ENCODE results near the gene DIP2A.

DIP2A gene, protein sequence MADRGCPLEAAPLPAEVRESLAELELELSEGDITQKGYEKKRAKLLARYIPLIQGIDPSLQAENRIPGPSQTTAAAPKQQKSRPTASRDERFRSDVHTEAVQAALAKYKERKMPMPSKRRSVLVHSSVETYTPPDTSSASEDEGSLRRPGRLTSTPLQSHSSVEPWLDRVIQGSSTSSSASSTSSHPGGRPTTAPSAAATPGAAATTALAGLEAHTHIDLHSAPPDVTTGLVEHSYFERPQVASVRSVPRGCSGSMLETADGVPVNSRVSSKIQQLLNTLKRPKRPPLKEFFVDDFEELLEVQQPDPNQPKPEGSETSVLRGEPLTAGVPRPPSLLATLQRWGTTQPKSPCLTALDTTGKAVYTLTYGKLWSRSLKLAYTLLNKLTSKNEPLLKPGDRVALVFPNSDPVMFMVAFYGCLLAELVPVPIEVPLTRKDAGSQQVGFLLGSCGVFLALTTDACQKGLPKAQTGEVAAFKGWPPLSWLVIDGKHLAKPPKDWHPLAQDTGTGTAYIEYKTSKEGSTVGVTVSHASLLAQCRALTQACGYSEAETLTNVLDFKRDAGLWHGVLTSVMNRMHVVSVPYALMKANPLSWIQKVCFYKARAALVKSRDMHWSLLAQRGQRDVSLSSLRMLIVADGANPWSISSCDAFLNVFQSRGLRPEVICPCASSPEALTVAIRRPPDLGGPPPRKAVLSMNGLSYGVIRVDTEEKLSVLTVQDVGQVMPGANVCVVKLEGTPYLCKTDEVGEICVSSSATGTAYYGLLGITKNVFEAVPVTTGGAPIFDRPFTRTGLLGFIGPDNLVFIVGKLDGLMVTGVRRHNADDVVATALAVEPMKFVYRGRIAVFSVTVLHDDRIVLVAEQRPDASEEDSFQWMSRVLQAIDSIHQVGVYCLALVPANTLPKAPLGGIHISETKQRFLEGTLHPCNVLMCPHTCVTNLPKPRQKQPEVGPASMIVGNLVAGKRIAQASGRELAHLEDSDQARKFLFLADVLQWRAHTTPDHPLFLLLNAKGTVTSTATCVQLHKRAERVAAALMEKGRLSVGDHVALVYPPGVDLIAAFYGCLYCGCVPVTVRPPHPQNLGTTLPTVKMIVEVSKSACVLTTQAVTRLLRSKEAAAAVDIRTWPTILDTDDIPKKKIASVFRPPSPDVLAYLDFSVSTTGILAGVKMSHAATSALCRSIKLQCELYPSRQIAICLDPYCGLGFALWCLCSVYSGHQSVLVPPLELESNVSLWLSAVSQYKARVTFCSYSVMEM (N-terminal part only)

DNA sequence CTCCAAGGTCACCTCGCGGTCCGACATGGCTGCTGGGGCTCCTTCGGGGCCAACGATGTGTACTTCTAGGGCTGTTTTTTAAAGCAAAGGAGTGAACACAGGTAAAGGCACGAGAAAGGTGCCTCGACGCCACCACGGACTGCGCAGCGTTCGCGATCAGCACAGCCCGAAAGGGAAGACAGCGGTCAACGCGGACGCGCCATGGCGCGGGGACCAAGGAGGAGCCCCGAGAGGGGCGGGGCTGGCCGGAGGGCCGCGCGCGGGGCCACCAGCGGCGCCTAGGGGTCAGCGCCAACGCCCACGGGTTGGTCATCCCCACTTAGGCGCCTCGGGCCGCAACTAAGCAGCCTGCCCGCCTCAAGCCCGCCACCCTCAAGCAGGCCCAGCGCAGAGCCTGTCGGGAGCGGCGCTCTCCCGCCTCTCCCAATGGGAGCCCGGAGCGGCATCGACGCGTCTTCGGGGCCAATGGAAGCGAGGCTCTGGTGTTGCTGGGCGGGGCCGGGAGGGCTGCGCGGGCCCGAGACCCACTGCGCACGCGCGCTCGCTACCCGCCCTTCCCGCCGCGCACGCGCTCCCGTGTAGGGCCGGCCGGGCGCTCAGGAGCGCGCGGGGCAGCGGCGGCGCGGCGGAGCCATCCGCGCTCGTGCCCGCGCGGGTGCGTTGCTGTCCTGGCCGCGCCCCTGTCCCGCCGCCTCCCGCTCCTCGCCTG, at the start of gene DIP2A:
TSS of gene DIP2A (plus strand) at position 577 of the 709 bp plus-strand sequence. CDS start 241 bp downstream, outside the sequence.
- DNase-seq: peak; percentile 85

DNA sequence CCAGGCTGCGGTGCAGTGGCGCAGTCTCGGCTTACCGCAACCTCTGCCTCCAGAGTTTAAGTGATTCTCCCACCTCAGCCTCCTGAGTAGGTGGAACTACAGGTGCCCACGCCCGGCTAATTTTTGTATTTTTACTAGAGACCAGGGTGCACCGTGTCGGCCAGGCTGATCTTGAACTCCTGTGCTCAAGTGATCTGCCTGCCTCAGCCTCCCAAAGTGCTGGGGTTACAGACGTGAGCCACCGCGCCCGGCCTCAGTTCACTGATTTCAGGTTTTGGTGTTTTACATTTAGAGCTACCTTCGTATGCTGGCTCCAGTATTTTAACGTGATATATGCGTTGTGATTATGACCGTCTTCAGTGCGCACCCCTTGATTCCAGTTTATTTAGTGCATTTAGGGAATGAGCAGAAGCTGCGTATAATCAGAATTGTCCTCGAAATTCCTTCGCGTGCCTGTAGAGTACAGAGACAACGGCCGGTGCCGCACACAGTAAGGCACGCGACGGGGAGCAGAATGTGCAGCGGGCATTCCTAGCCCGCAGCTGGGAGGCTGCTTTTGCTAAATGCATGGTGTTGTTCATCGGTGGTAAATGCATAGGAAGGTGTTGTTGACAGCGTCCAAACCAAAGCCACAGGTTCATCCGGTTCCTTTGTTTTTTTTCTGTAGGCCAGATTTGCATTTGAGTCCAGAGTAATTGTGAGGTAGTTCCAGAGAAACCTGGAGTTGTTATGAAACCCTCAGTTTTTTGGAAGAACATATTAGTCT, 48.9 kb upstream of the DIP2A start:
- no peak for DNase-seq

DNA sequence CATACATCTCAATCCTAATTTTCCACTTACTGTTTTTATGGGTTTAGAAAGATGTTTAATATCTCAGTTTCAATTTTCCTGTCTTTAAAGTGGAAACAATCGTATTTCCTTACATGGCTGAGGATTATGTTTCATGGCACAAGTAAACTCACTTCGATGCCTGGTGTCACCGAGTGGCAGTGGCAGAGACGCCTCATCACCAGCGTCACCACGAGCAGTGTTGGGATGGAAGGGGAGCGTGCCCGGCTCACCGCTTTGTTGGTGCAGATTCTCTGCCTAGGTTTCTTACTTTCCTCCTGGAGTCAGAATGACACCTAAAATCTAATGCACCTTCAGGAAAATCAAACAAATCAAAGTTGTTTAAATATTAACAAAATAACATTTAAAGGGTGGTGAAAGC, 48.2 kb upstream of the DIP2A start:
- DNase-seq: no peak

DNA sequence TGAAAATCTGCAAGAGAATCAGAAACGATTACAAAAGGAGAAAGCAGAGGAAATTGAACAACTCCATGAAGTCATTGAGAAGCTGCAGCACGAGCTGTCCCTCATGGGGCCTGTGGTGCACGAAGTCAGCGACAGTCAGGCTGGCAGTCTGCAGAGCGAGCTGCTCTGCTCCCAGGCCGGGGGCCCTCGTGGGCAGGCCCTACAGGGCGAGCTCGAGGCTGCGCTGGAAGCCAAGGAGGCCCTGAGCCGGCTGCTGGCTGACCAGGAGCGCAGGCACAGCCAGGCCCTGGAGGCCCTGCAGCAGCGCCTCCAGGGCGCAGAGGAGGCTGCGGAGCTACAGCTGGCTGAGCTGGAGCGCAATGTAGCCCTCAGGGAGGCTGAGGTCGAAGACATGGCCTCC, 47.5 kb upstream of the DIP2A start:
- no peak for DNase-seq

DNA sequence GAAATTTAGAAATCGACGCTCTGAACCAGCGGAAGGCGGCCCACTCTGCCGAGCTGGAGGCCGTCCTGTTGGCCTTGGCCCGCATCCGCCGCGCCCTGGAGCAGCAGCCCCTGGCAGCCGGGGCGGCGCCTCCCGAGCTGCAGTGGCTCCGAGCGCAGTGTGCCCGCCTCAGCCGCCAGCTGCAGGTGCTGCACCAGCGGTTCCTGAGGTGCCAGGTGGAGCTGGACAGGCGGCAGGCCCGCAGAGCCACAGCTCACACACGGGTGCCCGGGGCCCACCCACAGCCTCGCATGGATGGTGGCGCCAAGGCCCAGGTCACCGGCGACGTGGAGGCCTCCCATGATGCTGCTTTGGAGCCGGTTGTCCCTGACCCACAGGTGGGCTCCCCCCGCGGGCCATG, 47.0 kb upstream of the DIP2A start:
- no peak for DNase-seq

DNA sequence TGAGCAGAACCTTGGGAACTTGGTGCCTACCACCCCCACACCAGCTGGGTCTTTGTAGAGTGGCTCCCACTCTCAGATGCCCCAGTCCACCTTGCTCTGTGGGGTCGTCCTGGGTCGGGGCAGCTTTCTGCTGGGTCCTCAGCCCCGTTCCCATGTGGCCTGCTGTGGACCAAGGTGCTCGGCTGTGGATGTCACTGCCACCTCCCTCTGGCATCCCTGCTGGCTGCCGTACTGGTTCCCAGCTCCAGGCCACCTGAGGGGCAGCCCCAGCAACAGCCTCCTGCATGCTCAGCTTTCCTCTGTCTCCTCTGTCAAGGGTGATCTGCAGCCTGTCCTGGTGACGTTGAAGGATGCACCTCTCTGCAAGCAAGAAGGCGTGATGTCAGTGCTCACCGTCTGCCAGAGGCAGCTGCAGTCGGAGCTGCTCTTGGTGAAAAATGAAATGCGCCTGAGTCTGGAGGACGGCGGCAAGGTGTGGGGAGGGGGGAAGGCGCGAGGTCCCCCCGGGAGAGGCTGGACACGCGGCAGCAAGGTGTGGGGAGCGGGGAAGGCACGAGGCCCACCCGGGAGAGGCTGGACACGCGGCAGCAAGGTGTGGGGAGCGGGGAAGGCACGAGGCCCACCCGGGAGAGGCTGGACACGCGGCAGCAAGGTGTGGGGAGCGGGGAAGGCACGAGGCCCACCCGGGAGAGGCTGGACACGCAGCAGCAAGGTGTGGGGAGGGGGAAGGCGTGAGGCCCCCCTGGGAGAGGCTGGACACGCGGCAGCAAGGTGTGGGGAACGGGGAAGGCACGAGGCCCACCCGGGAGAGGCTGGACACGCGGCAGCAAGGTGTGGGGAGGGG, 45.9 kb upstream of the DIP2A start:
- no peak for DNase-seq

DNA sequence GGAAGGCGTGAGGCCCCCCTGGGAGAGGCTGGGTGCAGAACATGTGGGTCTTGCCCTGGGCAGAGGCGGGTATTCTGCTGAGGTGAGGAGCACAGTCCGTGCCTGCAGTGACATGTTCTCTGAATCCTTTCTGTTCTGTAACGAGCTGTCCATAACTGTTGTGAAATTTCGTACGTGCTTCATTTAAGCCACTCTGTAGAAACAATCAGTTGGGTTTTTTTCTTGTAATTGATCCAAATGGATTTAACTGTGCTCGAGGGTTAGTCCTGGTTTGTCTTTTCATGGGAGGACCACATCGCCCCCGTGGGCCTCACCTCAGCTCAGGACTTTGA, 45.4 kb upstream of the DIP2A start:
- DNase-seq: no peak

DNA sequence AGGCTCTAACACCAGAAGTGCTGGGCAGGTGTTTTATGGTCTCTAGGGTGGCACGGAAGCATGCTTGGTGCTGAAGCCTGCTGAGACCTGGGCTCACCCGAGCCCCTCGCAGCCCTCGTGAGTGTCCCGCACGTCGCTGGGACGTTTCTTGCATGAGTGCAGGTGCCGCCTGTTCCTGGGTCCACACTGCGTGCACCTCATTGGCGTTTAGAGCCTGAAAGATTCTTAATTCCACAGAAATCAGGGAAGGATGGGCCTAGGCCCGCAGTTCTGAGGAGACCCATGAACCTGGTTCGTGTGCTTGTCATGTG, 43.8 kb upstream of the DIP2A start:
- DNase-seq: no peak

DNA sequence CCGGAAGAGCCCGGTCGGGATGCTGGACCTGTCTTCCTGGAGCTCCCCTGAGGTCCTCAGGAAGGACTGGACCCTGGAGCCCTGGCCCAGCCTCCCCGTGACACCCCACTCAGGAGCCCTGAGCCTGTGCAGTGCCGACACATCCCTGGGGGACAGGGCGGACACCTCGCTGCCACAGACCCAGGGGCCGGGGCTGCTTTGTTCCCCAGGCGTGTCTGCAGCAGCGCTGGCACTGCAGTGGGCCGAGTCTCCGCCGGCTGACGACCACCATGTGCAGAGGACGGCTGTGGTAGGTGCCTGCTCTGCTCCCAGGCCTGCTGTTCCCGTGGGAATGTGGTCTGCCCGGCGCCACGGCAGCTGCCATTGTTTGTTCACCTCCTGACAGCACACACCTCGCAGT, 42.1 kb upstream of the DIP2A start:
- DNase-seq: no peak

DNA sequence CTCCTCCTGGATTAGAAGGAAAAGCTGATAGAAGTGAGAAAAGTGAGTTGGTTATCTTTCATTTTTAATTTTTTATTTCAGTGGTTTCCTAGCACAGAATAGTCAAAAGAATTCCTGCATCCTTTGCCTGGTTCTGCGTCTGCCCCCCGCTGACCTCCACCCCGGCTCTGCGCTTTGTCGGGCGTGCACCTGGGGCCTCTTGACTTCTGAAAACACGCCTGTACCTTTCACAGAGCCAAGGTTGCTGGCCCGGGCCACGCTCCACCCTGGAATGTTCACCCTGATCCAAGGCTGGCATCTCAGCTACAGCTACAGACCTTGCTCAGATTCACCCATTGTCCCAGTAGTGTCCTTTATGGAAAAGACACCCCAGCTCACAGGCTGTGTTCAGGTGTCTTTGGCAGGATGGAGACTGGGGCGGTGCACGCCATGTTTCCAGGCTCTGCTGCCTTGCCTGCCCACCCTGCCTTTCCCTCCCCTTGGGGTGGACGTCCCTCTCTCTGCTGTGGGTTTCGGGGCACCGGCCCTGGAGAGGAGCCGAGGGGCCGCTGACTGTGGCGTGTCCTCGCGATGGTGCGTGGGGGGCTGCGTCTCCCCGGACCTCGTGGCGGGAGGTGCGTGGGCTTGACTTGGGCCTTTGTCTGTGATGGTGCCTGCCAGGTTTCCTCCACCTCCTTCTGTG, 40.3 kb upstream of the DIP2A start:
- no peak for DNase-seq

DNA sequence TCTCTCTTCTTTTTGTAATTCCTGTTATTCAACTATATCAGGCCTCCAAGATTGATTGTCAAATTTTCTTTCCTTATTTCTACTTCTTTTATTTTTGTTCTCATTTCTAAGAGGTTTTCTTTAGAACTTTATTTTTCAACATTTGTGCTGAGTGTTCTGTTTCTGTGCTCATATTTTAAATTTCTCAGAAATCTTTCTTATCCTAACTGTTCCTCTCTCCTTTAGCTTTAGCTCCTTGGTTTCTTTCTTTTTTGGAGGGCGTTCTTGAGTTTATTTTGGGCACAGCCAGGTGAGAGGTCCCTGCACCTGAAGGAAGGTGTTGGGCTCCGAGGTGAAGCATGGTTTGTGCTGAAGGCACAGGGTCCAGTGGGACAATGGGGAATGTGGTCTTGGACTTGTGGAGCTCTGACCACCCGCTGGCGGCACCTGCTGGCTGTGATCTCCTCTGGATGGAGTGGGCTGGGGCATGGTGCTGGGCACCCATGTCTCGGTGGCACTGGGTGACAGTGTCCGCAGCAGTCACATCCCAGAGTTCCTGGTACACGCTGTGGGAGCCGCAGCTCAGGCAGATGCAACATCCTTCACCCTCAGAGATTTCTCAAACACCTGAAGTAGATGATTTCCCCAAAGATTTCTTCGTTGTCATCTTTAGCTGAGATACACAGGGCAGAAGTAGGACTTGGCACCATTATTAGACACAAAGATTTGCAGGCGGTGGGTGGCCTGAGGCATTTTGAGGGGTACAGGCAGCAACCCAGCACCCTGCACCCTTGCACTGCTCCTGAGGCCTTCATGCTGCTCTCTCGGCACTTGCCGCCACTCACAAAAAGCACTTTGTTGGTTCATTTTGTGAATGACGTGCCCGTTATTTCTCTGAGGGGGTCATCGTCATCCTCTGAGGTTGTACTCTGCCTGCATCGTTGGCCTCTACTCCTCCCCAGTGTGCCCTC, 38.2 kb upstream of the DIP2A start:
- DNase-seq: no peak

DNA sequence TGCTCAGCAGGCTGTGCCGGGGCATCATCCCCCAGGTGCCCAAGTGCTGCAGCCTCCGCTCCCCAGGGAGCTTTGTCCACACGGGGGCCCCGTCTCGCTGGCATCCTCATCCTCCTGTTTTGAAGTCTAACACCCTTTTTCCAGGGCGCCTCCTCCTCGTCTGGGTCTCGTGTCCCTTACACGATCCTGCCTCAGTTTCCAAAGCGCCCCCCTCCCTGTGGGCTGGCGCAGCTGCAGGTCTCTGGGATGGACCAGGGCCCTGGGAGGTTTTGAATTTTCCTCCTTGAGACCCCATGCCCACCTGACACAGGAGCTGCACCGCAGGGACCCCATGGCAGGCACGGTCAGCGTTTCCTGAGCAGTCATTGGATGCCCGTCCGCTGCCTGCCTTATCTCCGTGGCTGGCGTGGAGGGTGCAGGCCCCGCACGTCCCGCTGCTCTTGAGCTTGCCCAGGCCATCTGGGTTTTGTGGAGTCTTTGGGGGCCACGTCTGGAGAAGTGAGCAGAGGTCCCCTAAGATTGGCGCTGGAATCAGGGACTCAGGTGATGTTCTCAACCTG, 37.4 kb upstream of the DIP2A start:
- no peak for DNase-seq

DNA sequence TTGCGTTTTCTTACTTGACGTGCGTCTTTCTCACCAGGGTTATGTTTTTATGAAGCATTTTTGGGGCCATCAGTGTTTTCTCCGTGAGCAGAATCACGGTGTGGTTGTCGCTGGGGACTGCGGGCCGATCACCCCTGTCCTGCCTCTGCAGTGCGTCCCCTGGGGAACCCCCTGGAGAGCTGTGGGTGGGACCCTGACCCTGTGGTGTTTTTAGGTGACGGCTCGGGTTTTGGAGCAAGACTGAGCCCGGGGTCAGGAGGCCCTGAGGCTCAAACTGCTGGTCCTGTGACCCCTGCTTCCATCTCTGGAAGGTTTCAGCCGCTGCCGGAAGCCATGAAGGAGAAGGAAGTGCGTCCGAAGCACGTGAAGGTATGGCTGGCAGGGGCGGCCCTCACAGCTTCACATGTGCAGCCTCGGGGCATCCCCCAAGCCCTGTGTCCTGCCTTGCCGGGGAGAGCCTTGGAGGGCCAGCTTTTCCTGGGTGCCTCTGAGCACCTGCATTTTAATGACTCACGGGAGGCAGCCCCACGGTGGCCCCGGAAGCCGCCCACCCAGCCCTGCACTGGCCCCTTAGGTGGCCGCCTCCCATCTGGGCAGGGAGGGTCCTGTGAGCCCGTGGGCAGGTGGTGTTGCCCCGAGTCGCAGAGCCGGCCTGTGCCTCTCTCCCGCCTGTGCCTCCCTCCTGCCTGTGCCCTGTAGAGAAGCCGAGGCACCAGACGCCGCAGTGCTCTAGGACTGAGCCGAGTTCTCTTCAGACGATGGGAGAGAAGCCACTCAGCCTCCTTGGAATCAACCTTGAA, 36.7 kb upstream of the DIP2A start:
- no peak for DNase-seq

DNA sequence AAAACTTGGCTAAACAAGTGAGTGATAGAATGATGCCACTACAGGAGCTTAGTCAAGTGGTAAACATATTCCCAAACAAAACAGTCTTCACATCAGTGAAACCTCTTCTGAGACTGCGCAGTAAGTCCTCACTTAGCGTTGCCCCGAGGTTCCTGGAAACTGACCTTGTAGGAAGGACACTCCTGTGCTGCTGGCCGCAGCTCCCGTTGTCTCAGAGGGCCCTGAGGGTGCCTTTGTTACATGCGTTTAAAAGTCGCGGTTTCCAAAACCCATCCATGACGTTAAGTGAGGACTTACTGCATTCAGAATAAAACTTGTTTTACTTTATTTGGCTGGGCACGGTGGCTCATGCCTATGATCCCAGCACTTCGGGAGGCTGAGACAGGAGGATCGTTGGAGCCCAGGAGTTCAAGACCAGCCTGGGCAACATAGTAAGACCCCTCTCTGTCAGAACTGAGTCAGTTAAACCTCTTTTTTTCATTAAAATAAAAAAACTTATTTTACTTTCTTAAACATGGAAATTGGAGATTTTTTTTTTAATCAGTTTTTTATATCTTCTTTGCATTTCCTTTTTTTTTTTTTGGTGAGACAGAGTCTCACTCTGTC, 36.0 kb upstream of the DIP2A start:
- DNase-seq: no peak

DNA sequence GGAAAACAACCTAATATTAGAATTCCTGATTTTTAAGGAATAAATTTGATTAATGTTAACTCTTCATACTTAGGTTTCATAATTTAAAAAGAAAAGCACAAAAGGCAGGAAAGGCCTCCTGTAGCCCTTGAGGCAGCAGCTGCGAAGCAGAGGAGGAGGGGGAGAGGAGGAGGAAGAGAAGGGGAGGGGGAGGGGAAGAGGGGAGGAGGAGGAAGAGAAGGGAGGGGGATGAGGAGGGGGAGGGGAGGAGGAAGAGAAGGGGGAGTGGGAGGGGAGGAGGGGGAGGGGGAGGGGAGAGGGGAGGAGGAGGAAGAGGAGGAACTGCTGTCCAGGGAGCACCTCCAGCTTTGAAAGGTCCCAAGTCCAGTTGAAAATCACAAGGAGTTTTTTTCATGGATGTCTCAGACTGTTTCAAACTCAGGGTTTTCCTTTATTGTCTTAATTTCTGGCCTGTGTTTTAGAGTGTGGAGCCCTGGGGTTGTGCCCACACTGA, 35.1 kb upstream of the DIP2A start:
- DNase-seq: no peak

DNA sequence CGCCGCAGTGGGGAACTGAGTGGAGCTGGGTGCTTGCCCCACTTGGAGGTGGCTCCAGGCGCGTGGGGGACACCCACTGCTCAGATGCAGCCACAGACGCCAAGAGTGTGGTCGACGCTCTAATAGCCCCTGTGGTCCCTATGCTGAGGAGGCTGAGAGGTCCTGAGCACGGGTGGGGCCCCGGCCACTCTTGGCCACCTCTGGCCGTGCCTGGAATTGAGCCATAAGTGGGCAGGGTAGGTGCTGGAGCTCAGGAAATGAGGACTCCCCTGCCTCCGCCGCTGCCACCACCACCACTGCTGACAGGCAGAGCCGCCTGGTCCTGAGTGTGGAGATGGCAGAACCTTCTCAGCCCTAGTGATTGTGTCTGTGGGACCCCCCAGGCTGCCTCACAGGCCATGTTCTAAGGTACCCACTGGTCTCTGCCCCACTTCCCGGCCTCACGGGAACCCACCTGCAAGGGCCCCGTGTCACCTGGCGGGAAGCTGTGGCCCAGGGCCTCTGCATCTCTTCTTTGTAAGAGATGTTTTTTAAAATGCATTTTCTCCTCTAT, 34.6 kb upstream of the DIP2A start:
- no peak for DNase-seq

DNA sequence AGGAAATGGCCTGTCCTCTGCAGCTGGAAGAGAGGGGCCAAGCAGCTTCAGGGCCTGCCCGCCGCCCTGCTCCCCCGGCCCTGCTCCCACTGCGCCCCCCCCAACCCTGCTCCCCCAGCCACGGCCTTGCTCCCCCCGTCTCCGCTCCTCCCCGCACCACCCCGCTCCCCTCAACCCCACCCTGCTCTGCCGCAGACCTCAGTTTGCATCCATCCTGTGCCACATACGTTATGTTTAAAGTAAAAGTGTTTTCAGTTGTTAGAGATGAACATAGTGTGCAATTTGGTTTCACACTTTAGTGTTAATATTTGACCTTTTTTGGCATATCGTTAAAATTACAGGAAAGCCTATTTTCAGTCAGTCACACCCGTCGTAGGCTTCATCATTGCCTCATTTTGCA, 34.1 kb upstream of the DIP2A start:
- DNase-seq: no peak

Data from activated T-cell treated with anti-CD3 and anti-CD28 coated beads for 4 hours (primary cell).